NCI-H2029 treated with DMSO at 0.1 percent for 48 hours (cell line): Measurements from ENCODE around the gene DOLPP1.
"Not testable (repeated sequence)": the region's sequence is repeated elsewhere in the genome, so short reads cannot be mapped to it uniquely, and the experiment has no call there.

Experiments used
- DNase-seq: peaks from one replicate; lab custom pipeline; 2025; lab: John Stamatoyannopoulos, UW

Gene DOLPP1

GRCh38 chr9:129111528-129112151 lies 30.7 kb downstream of the DOLPP1 start:
- DNase-seq, result no peak

GRCh38 chr9:129112526-129112925 lies 31.6 kb downstream of the DOLPP1 start:
- not testable (repeated sequence) for DNase-seq

GRCh38 chr9:129113645-129114304 lies 32.9 kb downstream of the DOLPP1 start:
- DNase-seq, result no peak

- no peak for DNase-seq
Observed at GRCh38 chr9:129118799-129119198, 37.9 kb downstream of the DOLPP1 start.

- no peak for DNase-seq
Observed at GRCh38 chr9:129121483-129121882, 40.6 kb downstream of the DOLPP1 start.

- DNase-seq, result no peak
Observed at GRCh38 chr9:129122133-129122532, 41.2 kb downstream of the DOLPP1 start.

GRCh38 chr9:129122976-129123375 lies 42.1 kb downstream of the DOLPP1 start:
- DNase-seq, result not testable (repeated sequence)

GRCh38 chr9:129124506-129125069 lies 43.7 kb downstream of the DOLPP1 start:
- DNase-seq, result no peak

GRCh38 chr9:129125478-129125877 lies 44.6 kb downstream of the DOLPP1 start:
- DNase-seq, result no peak

- no peak for DNase-seq
Observed at GRCh38 chr9:129126749-129127618, 46.1 kb downstream of the DOLPP1 start.

GRCh38 chr9:129128689-129129088 lies 47.8 kb downstream of the DOLPP1 start:
- DNase-seq, result no peak

- not testable (repeated sequence) for DNase-seq
Observed at GRCh38 chr9:129130271-129130670, 49.4 kb downstream of the DOLPP1 start.

- no peak for DNase-seq
Observed at GRCh38 chr9:129130791-129131190, 49.9 kb downstream of the DOLPP1 start.

- no peak for DNase-seq
Observed at GRCh38 chr9:129131300-129132145, 50.6 kb downstream of the DOLPP1 start.

- no peak for DNase-seq
Observed at GRCh38 chr9:129133082-129133481, 52.2 kb downstream of the DOLPP1 start.

- DNase-seq, result no peak
Observed at GRCh38 chr9:129135476-129135875, 54.6 kb downstream of the DOLPP1 start.

GRCh38 chr9:129136446-129137035 lies 55.6 kb downstream of the DOLPP1 start:
- no peak for DNase-seq

- no peak for DNase-seq
Observed at GRCh38 chr9:129137292-129138143, 56.6 kb downstream of the DOLPP1 start.

GRCh38 chr9:129138144-129138462 lies 57.2 kb downstream of the DOLPP1 start:
- no peak for DNase-seq

- DNase-seq, result no peak
Observed at GRCh38 chr9:129138476-129139232, 57.7 kb downstream of the DOLPP1 start.
